GM12872 (cell line): Measurements from ENCODE around the gene CIC.

Source experiments
- TF ChIP-seq, protein P1 (sequence below): IDR thresholded peaks from 3 replicates; pipeline ENCODE4 v1.5.1; 2011; ENCODE audit warnings: low read depth, mild to moderate bottlenecking, low read length, moderate library complexity; ENCODE audit not compliant: insufficient read depth

Gene CIC

DNA sequence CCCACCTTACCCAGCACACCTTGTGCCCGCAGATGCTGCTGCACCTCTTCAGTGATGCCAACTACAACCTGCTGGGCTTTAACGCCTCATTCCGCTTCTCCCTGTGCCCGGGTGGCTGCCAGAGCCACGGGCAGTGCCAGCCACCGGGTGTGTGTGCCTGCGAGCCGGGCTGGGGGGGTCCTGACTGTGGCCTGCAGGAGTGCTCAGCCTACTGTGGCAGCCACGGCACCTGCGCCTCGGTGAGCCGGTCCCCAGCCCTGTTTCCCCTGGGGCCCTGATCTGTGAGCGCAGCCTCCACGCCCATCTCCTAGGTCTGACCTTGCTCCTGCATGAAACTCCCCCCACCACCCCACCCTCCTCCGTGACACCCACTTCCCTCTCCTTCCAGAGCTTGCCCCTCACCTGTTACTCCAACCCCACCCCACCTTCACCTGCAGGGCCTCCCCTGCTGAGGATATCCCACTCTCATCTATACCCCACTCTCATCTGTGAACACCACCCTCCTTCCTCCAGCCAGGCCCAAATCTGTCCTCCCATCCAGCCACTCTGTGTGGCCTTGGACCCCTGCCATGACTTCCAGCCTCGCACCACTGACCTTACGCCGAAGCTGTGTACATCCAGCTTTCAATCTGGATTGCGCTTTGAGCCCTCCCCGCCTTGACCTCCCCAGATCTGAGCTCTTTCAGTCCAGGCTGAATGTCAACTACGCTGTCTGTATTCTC lies 65.1 kb downstream of the CIC start:
- TF ChIP-seq, protein P1, sequence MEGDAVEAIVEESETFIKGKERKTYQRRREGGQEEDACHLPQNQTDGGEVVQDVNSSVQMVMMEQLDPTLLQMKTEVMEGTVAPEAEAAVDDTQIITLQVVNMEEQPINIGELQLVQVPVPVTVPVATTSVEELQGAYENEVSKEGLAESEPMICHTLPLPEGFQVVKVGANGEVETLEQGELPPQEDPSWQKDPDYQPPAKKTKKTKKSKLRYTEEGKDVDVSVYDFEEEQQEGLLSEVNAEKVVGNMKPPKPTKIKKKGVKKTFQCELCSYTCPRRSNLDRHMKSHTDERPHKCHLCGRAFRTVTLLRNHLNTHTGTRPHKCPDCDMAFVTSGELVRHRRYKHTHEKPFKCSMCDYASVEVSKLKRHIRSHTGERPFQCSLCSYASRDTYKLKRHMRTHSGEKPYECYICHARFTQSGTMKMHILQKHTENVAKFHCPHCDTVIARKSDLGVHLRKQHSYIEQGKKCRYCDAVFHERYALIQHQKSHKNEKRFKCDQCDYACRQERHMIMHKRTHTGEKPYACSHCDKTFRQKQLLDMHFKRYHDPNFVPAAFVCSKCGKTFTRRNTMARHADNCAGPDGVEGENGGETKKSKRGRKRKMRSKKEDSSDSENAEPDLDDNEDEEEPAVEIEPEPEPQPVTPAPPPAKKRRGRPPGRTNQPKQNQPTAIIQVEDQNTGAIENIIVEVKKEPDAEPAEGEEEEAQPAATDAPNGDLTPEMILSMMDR, result no peak

DNA sequence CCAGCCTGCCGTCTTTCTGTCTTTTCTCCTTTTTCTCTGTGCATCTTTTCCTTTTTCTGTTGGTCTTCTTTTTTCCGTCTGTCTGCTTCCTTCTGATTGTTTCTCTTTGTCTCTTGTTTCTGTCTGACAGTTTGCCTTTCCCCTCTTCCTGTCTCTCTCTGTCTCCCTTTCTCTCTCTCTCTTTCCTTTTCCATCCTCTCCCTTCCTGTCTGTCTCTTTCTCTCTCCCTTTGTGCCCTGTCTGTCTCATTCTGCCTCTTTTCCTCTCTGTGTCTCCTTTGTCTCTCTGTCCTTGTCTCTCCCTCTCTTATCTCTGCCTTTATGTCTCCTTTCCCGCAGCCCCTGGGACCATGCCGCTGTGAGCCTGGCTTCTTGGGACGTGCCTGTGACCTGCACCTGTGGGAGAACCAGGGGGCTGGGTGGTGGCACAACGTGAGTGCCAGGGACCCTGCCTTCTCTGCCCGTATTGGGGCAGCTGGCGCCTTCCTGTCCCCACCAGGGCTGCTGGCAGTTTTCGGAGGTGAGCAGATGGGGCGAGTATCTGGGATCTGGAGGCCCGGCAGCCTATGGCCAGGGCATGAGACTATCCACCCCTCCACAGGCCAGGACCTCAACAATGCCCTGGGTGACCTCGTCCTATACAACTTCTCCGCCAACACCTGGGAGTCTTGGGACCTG lies 65.8 kb downstream of the CIC start:
- TF ChIP-seq, protein P1, result no peak

DNA sequence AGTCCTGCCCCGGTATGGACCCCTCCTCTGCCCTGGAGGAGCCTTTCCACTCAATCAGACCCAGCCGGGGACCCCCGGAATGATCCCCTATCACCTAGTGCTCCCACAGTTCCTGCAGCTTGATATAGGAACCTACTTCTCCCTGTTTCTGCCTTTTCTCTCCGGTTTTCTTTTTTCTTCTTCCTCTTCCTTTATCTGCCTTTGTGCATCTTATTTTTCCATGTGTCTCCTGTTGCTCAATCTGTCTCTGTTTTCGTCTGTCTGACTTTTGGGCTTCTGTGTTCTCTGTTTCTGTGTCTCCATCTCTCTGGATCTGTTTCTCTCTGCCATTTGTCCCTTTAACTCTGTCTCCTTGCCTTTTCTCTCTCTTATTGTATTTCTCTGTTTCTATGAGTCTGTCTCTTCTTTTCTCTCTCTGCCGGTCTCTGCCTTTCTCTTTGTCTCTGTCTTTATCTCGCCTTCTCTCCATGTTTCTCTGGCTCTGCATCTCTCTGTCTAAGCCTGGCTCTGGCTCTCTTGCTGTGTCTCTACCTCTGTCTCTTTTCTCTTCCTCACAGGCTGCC lies 66.4 kb downstream of the CIC start:
- TF ChIP-seq, protein P1, result no peak

DNA sequence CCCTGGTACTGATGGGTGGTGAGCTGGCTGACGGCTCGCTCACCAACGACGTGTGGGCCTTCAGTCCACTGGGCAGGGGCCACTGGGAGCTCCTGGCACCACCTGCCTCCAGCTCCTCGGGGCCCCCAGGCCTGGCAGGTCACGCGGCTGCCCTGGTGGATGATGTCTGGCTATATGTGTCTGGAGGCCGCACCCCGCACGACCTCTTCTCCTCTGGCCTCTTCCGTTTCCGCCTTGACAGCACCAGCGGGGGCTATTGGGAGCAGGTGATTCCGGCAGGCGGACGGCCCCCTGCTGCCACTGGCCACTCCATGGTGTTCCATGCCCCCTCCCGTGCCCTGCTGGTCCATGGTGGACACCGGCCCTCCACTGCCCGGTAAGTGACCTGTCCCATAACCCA lies 66.9 kb downstream of the CIC start:
- TF ChIP-seq, protein P1, result no peak

DNA sequence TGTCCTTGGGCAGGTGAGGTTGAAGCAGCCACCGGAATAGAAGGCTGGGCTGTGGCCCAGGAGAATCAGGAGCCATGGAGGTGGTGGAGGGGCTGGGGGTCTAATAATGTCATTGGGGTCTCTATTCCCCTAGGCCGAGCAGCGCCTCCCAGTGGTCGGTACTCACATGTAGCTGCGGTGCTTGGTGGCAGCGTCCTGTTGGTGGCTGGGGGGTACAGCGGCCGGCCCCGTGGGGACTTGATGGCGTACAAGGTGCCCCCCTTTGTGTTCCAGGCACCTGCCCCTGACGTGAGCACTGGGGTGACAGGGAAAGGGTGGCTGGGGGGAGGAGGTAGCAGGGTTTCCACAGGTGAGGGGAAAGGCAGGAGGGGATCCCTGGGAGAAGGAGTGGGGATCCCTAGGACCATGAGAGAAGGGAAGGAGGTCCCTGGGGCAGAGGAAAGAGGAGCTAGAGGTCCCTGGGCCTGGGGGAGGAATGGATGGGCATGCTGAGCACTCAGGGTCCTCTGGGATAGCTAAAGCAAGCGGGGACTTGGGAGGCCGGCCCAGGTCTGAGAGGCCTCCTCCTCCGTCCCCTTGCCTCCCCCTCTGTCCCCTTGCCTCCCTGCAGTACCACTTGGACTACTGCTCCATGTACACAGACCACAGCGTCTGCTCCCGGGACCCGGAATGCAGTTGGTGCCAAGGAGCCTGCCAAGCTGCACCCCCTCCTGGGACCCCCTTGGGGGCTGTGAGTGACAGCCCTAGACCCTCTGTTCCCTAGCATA lies 74.5 kb downstream of the CIC start:
- TF ChIP-seq, protein P1, result peak; percentile 26; the same call in 1 of the 3 replicates

DNA sequence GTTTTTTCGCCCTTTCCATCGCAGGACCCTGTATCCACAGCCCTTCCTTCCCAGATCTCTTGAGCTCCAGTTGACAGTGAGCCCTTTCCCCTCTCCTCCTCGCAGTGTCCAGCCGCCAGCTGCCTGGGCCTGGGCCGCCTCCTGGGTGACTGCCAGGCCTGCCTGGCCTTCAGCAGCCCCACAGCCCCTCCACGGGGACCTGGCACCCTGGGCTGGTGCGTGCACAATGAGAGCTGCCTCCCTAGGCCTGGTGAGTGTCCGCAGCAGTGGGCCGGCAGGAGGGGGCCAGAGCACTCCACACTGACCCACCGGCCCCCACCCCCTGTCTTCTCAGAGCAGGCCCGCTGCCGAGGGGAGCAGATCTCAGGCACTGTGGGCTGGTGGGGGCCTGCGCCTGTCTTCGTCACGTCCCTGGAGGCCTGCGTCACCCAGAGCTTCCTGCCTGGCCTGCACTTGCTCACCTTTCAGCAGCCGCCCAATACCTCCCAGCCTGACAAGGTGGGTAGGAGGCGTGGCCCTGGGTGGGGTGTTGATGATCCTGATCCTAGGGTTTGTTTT lies 75.4 kb downstream of the CIC start:
- TF ChIP-seq, protein P1, result no peak
